A549 (cell line): ENCODE results near the gene SGIP1.

Experiments
- CTCF ChIP-seq: fragments of >200 bp; sonication (Bioruptor Twin); formaldehyde crosslinking; IDR thresholded peaks from 3 replicates; pipeline ENCODE4 v1.5.1; 2016
- EP300 ChIP-seq, 2 experiments: fragments of >200 bp; sonication (Bioruptor Twin); formaldehyde crosslinking; IDR thresholded peaks; 2 replicates in 1 of 2; 3 replicates in 1 of 2; pipeline ENCODE4 v1.6.1; 2016 to 2017
- HDAC2 ChIP-seq: fragments of 200-600 bp; sonication (generic); IDR thresholded peaks from 2 replicates; pipeline ENCODE4 v1.6.1; 2016
- KDM1A ChIP-seq: fragments of 200-600 bp; sonication (generic); IDR thresholded peaks from 2 replicates; pipeline ENCODE4 v1.6.1; 2016; ENCODE audit warnings: low read depth, mild to moderate bottlenecking
- MAX ChIP-seq: IDR thresholded peaks from 2 replicates; pipeline ENCODE4 v1.6.1; 2012
- POLR2A ChIP-seq: IDR thresholded peaks from 2 replicates; pipeline ENCODE4 v1.6.1; 2012; ENCODE audit warnings: mild to moderate bottlenecking, low read length
- RCOR1 ChIP-seq: fragments of 150-350 bp; IDR thresholded peaks from 2 replicates; pipeline ENCODE4 v1.6.1; 2014; ENCODE audit warnings: antibody characterized with exemption, low read length, low read depth
- REST ChIP-seq: fragments of 200-600 bp; sonication (generic); IDR thresholded peaks from 2 replicates; pipeline ENCODE4 v1.6.1; 2016; ENCODE audit warnings: antibody characterized with exemption, mild to moderate bottlenecking, moderate library complexity
- SMC3 ChIP-seq: fragments of >200 bp; sonication (Bioruptor Twin); formaldehyde crosslinking; IDR thresholded peaks from 3 replicates; pipeline ENCODE4 v1.6.1; 2018; ENCODE audit warnings: inconsistent platforms
- ZSCAN20 ChIP-seq: fragments of 250-450 bp; sonication (Bioruptor Pico); IDR thresholded peaks from 2 replicates; pipeline ENCODE4 v1.8.0; 2022; ENCODE audit warnings: mild to moderate bottlenecking, moderate library complexity

- TF ChIP-seq SMC3, result no peak
- TF ChIP-seq EP300 (IDR thresholded peaks at IDR 0.05), result no peak
- no peak for TF ChIP-seq CTCF
- no peak for TF ChIP-seq POLR2A
- no peak for TF ChIP-seq MAX
- TF ChIP-seq ZSCAN20, result no peak
- no peak for TF ChIP-seq KDM1A
- TF ChIP-seq HDAC2, result no peak
- TF ChIP-seq REST, result no peak
- TF ChIP-seq RCOR1, result no peak
These were observed 197.4 kb downstream of the SGIP1 start for GRCh38 chr1:66731170-66731865.
